Measurements from ENCODE around the gene ZNF74.
"Not testable (repeated sequence)": the region's sequence is repeated elsewhere in the genome, so short reads cannot be mapped to it uniquely, and the experiment has no call there.

GRCh38 chr22:20355939-20356636 is 37.9 kb upstream of the ZNF74 start:
- TF ChIP-seq TSHZ2 (CRISPR knock-in tag; IDR thresholded peaks at IDR 0.05); CSRNP3 (CRISPR knock-in tag; IDR thresholded peaks at IDR 0.05); PATZ1 (CRISPR knock-in tag; IDR thresholded peaks at IDR 0.05; ENCODE audit: borderline replicate concordance); ZNF565 (CRISPR knock-in tag; conservative IDR thresholded peaks at IDR 0.05; ENCODE audit: low read depth); PPARA (CRISPR knock-in tag; IDR thresholded peaks at IDR 0.05; ENCODE audit: borderline replicate concordance); SNAI2 (CRISPR knock-in tag; IDR thresholded peaks at IDR 0.05); CREB5 (CRISPR knock-in tag; IDR thresholded peaks at IDR 0.05; ENCODE audit: low read depth); RARB (CRISPR knock-in tag; IDR thresholded peaks at IDR 0.05); POU6F1 (CRISPR knock-in tag; IDR thresholded peaks at IDR 0.05; ENCODE audit: borderline replicate concordance, low read depth); CSDC2 (CRISPR knock-in tag; IDR thresholded peaks at IDR 0.05): not testable (repeated sequence)
